Astrocyte (in vitro differentiated cells and primary cell): ENCODE data around the gene MCM3AP.

Experiments
- CTCF ChIP-seq: IDR thresholded peaks from 2 replicates; pipeline ENCODE4 v1.5.1; 2011; ENCODE audit warnings: low read depth, mild to moderate bottlenecking, inconsistent platforms, low read length, moderate library complexity; ENCODE audit not compliant: insufficient read depth
- EZH2 ChIP-seq: IDR thresholded peaks from 2 replicates; pipeline ENCODE4 v1.6.1; 2012; ENCODE audit warnings: mild to moderate bottlenecking, low read length, inconsistent platforms; ENCODE audit not compliant: insufficient read depth

- peak; percentile 15 for TF ChIP-seq CTCF
- no peak for TF ChIP-seq EZH2
These were observed 56.1 kb downstream of the MCM3AP start for GRCh38 chr21:46229133-46229922.
